ENCODE results near the gene CMSS1. TPM values are rescaled to one million over a fixed set of nuclear protein-coding genes. Genes with fewer than 3 reads are reported as not detected.

Gene CMSS1
- total RNA-seq, 1 experiment from 2014 or later: 86.3 TPM

GRCh38 chr3:99879275-99879674 lies 61.6 kb downstream of the CMSS1 start:
- H3K4me1 ChIP-seq (ENCODE audit: control insufficient read depth, insufficient read depth, low read length): peaks cover 2% of the 10 kb centered on the region; the same call in 1 of the 2 replicates
- POLR2A ChIA-PET: no interaction called here
- no peaks in the 10 kb centered on the region for H3K27me3 ChIP-seq (ENCODE audit: control insufficient read depth, insufficient read depth, low read length)
- TF ChIP-seq POLR2AphosphoS5 (IDR thresholded peaks at IDR 0.05; ENCODE audit: low read depth, low read length) (no peak), TCF7L2 (IDR thresholded peaks at IDR 0.05; ENCODE audit: low read depth, low read length) (no peak), SIN3A (IDR thresholded peaks at IDR 0.05; ENCODE audit: borderline replicate concordance, insufficient read depth, low read depth, low read length) (no peak)
- TF ChIP-seq, protein P1, sequence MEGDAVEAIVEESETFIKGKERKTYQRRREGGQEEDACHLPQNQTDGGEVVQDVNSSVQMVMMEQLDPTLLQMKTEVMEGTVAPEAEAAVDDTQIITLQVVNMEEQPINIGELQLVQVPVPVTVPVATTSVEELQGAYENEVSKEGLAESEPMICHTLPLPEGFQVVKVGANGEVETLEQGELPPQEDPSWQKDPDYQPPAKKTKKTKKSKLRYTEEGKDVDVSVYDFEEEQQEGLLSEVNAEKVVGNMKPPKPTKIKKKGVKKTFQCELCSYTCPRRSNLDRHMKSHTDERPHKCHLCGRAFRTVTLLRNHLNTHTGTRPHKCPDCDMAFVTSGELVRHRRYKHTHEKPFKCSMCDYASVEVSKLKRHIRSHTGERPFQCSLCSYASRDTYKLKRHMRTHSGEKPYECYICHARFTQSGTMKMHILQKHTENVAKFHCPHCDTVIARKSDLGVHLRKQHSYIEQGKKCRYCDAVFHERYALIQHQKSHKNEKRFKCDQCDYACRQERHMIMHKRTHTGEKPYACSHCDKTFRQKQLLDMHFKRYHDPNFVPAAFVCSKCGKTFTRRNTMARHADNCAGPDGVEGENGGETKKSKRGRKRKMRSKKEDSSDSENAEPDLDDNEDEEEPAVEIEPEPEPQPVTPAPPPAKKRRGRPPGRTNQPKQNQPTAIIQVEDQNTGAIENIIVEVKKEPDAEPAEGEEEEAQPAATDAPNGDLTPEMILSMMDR (IDR thresholded peaks at IDR 0.05): no peak
- TF ChIP-seq, protein P2, sequence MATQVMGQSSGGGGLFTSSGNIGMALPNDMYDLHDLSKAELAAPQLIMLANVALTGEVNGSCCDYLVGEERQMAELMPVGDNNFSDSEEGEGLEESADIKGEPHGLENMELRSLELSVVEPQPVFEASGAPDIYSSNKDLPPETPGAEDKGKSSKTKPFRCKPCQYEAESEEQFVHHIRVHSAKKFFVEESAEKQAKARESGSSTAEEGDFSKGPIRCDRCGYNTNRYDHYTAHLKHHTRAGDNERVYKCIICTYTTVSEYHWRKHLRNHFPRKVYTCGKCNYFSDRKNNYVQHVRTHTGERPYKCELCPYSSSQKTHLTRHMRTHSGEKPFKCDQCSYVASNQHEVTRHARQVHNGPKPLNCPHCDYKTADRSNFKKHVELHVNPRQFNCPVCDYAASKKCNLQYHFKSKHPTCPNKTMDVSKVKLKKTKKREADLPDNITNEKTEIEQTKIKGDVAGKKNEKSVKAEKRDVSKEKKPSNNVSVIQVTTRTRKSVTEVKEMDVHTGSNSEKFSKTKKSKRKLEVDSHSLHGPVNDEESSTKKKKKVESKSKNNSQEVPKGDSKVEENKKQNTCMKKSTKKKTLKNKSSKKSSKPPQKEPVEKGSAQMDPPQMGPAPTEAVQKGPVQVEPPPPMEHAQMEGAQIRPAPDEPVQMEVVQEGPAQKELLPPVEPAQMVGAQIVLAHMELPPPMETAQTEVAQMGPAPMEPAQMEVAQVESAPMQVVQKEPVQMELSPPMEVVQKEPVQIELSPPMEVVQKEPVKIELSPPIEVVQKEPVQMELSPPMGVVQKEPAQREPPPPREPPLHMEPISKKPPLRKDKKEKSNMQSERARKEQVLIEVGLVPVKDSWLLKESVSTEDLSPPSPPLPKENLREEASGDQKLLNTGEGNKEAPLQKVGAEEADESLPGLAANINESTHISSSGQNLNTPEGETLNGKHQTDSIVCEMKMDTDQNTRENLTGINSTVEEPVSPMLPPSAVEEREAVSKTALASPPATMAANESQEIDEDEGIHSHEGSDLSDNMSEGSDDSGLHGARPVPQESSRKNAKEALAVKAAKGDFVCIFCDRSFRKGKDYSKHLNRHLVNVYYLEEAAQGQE (IDR thresholded peaks at IDR 0.05; ENCODE audit: insufficient read depth in 1 of 2, low read depth in 2 of 2, low read length in 1 of 2): no peak
- intact Hi-C loops (cut with micrococcal nuclease; ENCODE audit: unreplicated experiment) (no loop called here), in situ Hi-C loops (cut with HindIII; ENCODE audit: low pct_unique_long_range_greater_than_20kb, low sequenced_read_pairs) (no loop called here)
- no peak for ATAC-seq
- DNase-seq (ENCODE audit: low read depth, low spot score): no peak
- no peaks in the 10 kb centered on the region for H3K9me3 ChIP-seq (ENCODE audit: control insufficient read depth, insufficient read depth, low read depth, low read length)
- H3K27ac ChIP-seq (ENCODE audit: low read length): no peak overlapping the region
- H3K36me3 ChIP-seq (ENCODE audit: control insufficient read depth, insufficient read depth, low read length): no peaks in the 10 kb centered on the region
- H3K4me3 ChIP-seq (ENCODE audit: low read depth in 2 of 2, low read length in 2 of 2): no peak overlapping the region
- BruUV-seq (replicated peaks): no TSS peak
- CTCF ChIA-PET: no interaction called here

DNA sequence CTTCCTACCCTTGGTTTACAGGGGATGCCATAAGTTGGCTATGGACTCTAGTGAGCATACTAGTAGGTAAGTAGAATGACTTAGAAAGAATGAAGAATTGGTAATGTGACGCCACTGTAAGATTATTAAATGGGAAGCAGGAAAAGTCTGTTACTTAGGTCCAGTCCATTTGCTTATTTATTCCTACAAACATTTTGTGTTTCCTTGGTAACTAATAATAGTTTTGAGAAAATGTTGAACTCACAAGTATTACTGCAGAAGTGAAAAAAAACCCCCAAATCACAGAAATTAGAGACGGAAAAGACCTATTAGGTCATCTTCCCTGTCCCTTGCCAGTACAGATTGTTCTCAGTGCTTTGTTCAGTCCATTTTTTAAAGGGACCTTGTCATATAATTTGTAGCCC lies 63.5 kb downstream of the CMSS1 start:
- 0 out of 2 replicates have a peak, but pooled peaks cover 2% of the 10 kb centered on the region for H3K4me1 ChIP-seq (ENCODE audit: control insufficient read depth, insufficient read depth, low read length)
- in situ Hi-C loops (cut with HindIII; ENCODE audit: low pct_unique_long_range_greater_than_20kb, low sequenced_read_pairs): no loop called here
- no peak overlapping the region for H3K4me3 ChIP-seq (ENCODE audit: low read depth in 2 of 2, low read length in 2 of 2)
- TF ChIP-seq POLR2AphosphoS5 (IDR thresholded peaks at IDR 0.05; ENCODE audit: low read depth, low read length) (no peak), TCF7L2 (IDR thresholded peaks at IDR 0.05; ENCODE audit: low read depth, low read length) (no peak), SIN3A (IDR thresholded peaks at IDR 0.05; ENCODE audit: borderline replicate concordance, insufficient read depth, low read depth, low read length) (no peak)
- TF ChIP-seq, protein P2 (IDR thresholded peaks at IDR 0.05; ENCODE audit: insufficient read depth in 1 of 2, low read depth in 2 of 2, low read length in 1 of 2): no peak
- TF ChIP-seq, protein P1 (IDR thresholded peaks at IDR 0.05): no peak
- no peaks in the 10 kb centered on the region for H3K9me3 ChIP-seq (ENCODE audit: control insufficient read depth, insufficient read depth, low read depth, low read length)
- no peak overlapping the region for H3K27ac ChIP-seq (ENCODE audit: low read length)
- ChIA-PET POLR2A (no interaction called here), CTCF (no interaction called here)
- H3K27me3 ChIP-seq (ENCODE audit: control insufficient read depth, insufficient read depth, low read length): no peaks in the 10 kb centered on the region
- ATAC-seq (no peak), DNase-seq (ENCODE audit: low read depth, low spot score) (no peak)
- intact Hi-C loops (cut with micrococcal nuclease; ENCODE audit: unreplicated experiment): no loop called here
- H3K36me3 ChIP-seq (ENCODE audit: control insufficient read depth, insufficient read depth, low read length): no peaks in the 10 kb centered on the region
- BruUV-seq (replicated peaks): no TSS peak
